K562 (cell line): Measurements from ENCODE around the gene UQCRH. TPM values are rescaled to one million over a fixed set of nuclear protein-coding genes. Genes with fewer than 3 reads are reported as not detected.
A peak's percentile ranks its signal among the peaks of the same experiment; 100 is the strongest.
"Not testable (repeated sequence)": the region's sequence is repeated elsewhere in the genome, so short reads cannot be mapped to it uniquely, and the experiment has no call there.

Experiments used
- ATAC-seq: fragments of 200-7000 bp; cut with Tn5 transposase; 3 replicates; pipeline ENCODE4 v1.9.1; 2020; ENCODE audit warnings: moderate library complexity
- BruUV-seq: library from RNA; stranded (reverse); fragments of 400-500 nt; replicated peaks from 2 replicates; lab custom pipeline; 2021; lab: Mats Ljungman, UMichigan
- CTCF ChIA-PET: fragments of 300-600 bp; formaldehyde crosslinking; extraction: SDS; loops from one replicate; lab custom pipeline; 2021; ENCODE audit warnings: low intra/inter-chr PET ratio; lab: Yijun Ruan, JAX
- POLR2A ChIA-PET: fragments of 300-600, 350-650 bp; sonication (Branson Sonifier 250); formaldehyde crosslinking; extraction: SDS; loops from one replicate; lab custom pipeline; 2021; ENCODE audit warnings: antibody characterized with exemption, inconsistent platforms; lab: Yijun Ruan, JAX
- DNase-seq, 4 experiments: peaks; one replicate each; pipeline versions ENCODE4 v3.0.0 to v3.0.0-alpha.2; 2011 to 2018; ENCODE audit warnings: low spot score in 3 of 4, mixed read lengths in 3 of 4; ENCODE audit errors: extremely low read depth in 1 of 4
- FAIRE-seq: peaks from 2 replicates; lab custom pipeline; 2011; peaks lifted over from hg19 to GRCh38; lab: Jason Lieb, UNC
- H2AFZ ChIP-seq: 2 replicates; pipeline ENCODE4 v1.6.0; 2011; ENCODE audit warnings: low read depth, low read length, control low read depth, inconsistent platforms
- H3K27ac ChIP-seq: fragments of 200-600 bp; 3 replicates; pipeline ENCODE4 v1.8.0; 2011; ENCODE audit warnings: low read depth, mild to moderate bottlenecking, control low read depth, inconsistent platforms, low read length, moderate library complexity, mixed read lengths; ENCODE audit errors: extremely low read depth
- H3K27me3 ChIP-seq, 2 experiments: fragments of 300-600 bp in 1 of 2; 2 replicates in 1 of 2; 3 replicates in 1 of 2; pipeline versions ENCODE4 v1.6.0 to v1.8.0; 2011; ENCODE audit warnings: inconsistent platforms in 2 of 2, low read length in 2 of 2, mild to moderate bottlenecking in 1 of 2, mixed read lengths in 1 of 2, moderate library complexity in 1 of 2; ENCODE audit not compliant: control insufficient read depth in 2 of 2, insufficient read depth in 2 of 2
- H3K36me3 ChIP-seq: fragments of 300-600 bp; 3 replicates; pipeline ENCODE4 v1.8.0; 2011; ENCODE audit warnings: mild to moderate bottlenecking, low read length, inconsistent platforms; ENCODE audit not compliant: control insufficient read depth, insufficient read depth
- H3K4me1 ChIP-seq, 2 experiments: fragments of 200-600 bp in 1 of 2; replicated peaks in 1 of 2; 2 replicates in 1 of 2; 3 replicates in 1 of 2; pipeline versions ENCODE4 v1.5.1 to v1.8.0; 2011; ENCODE audit warnings: inconsistent platforms in 2 of 2, low read length in 2 of 2, mild to moderate bottlenecking in 1 of 2, mixed read lengths in 1 of 2, moderate library complexity in 1 of 2; ENCODE audit not compliant: control insufficient read depth in 2 of 2, insufficient read depth in 2 of 2
- H3K4me2 ChIP-seq: 2 replicates; pipeline ENCODE4 v1.6.1; 2011; ENCODE audit warnings: low read length, control low read depth, inconsistent platforms, mixed read lengths; ENCODE audit not compliant: insufficient read depth
- H3K4me3 ChIP-seq: fragments of 200-600 bp; sonication (generic), shearing (Covaris generic); 2 replicates; pipeline ENCODE4 v1.5.1; 2016; ENCODE audit warnings: control low read depth, inconsistent platforms
- H3K79me2 ChIP-seq: fragments of 200-600 bp; 3 replicates; pipeline ENCODE4 v1.8.0; 2011; ENCODE audit warnings: low read length, inconsistent platforms; ENCODE audit not compliant: control insufficient read depth, insufficient read depth
- H3K9ac ChIP-seq, 2 experiments: 2 replicates each; pipeline versions ENCODE4 v1.6.0 to v1.6.1; 2011; ENCODE audit warnings: low read depth in 2 of 2, low read length in 2 of 2, control low read depth in 1 of 2, inconsistent platforms in 1 of 2, mild to moderate bottlenecking in 1 of 2, mixed read lengths in 1 of 2; ENCODE audit not compliant: insufficient read depth in 1 of 2
- H3K9me1 ChIP-seq: one replicate; pipeline ENCODE4 v1.6.0; 2011; ENCODE audit warnings: inconsistent platforms, mild to moderate bottlenecking, low read length, moderate library complexity; ENCODE audit not compliant: control insufficient read depth, insufficient read depth
- H3K9me3 ChIP-seq: replicated peaks from 2 replicates; pipeline ENCODE4 v1.5.1; 2011; ENCODE audit warnings: low read depth, low read length, inconsistent platforms; ENCODE audit not compliant: control insufficient read depth, insufficient read depth
- H4K20me1 ChIP-seq: replicated peaks from 2 replicates; pipeline ENCODE4 v1.6.1; 2011; ENCODE audit warnings: low read length, inconsistent platforms, mixed read lengths; ENCODE audit not compliant: control insufficient read depth, insufficient read depth
- ZNF592 ChIP-seq: fragments of 450-650 bp; IDR thresholded peaks from 2 replicates; pipeline ENCODE4 v1.6.1; 2017; ENCODE audit warnings: antibody characterized with exemption, mild to moderate bottlenecking
- ZNF766 ChIP-seq: fragments of 200-800 bp; sonication (Bioruptor generic); conservative IDR thresholded peaks from 2 replicates; pipeline ENCODE4 v1.6.1; 2016; ENCODE audit warnings: missing genetic modification characterization, missing compliant biosample characterization
- WGBS: fragments of 100-300 bp; shearing (Covaris generic); methylation state at CpG from one replicate; pipeline ENCODE4 v1.1.6; 2016; ENCODE audit warnings: low coverage, mixed read lengths; ENCODE audit not compliant: insufficient coverage; ENCODE audit errors: missing lambda C conversion rate; 5-methylcytosine and 5-hydroxymethylcytosine counted together
- in situ Hi-C: fragments of 300-500 bp; cut with MboI; formaldehyde crosslinking; loops from 4 replicates; pipeline ENCODE4 v1.15.0; 2018; ENCODE audit warnings: inconsistent platforms, mixed read lengths
- intact Hi-C: fragments of 100-400 bp; cut with micrococcal nuclease; formaldehyde crosslinking; loops from 2 replicates; pipeline ENCODE4 v1.14.2; 2022
- polyA plus RNA-seq, 8 experiments: library from polyadenylated mRNA; depleted of rRNA in 4 of 8; stranded (reverse) in 5 of 8; unstranded in 3 of 8; fragments of >200 nt; fragmentation: Nextera tagmentation in 2 of 8; fragmentation: Illumina TruSeq in 1 of 8; extraction: Ambion mirVana in 2 of 8; extraction: Trizol in 1 of 8; gene quantifications; 2 replicates each; pipeline versions ENCODE4 v1.2.1 to v1.2.3, GENCODE V29; 2011 to 2014; ENCODE audit warnings: inconsistent platforms in 1 of 8, missing spikeins in 1 of 8
- total RNA-seq, 7 experiments: library from RNA; depleted of rRNA in 6 of 7; stranded (reverse); fragments of >200 nt in 6 of 7; fragmentation: Illumina TruSeq in 2 of 7; extraction: Trizol in 2 of 7; gene quantifications; 2 replicates each; pipeline versions ENCODE4 v1.2.1 to v1.2.3, GENCODE V29; 2011 to 2021; ENCODE audit warnings: low replicate concordance in 1 of 7

Gene UQCRH
- total and polyA plus RNA-seq, 9 of the 15 experiments (the other 6 are each of a cell fraction or from before 2014, with no cell fraction given): 1,267 to 5,184 (median 2,410) TPM

GRCh38 chr1:46319960-46320914 is 16.7 kb downstream of the UQCRH start (continued):
- peak; percentile 58 for TF ChIP-seq ZNF592

GRCh38 chr1:46322191-46322590 is 18.7 kb downstream of the UQCRH start:
- in situ Hi-C loops, H3K9me1 ChIP-seq, H3K4me2 ChIP-seq, H3K36me3 ChIP-seq, DNase-seq, H2AFZ ChIP-seq, FAIRE-seq, intact Hi-C loops, H4K20me1 ChIP-seq, H3K27me3 ChIP-seq, H3K79me2 ChIP-seq, BruUV-seq, ATAC-seq, CTCF ChIA-PET, H3K9me3 ChIP-seq, H3K4me3 ChIP-seq, H3K27ac ChIP-seq, H3K9ac ChIP-seq, H3K4me1 ChIP-seq: not testable (repeated sequence)
- 0 out of 2 replicates have a peak, but pooled peaks have one; percentile 25 for TF ChIP-seq ZNF766
- POLR2A ChIA-PET: interaction anchor here (0.6 kb wide), 1 partner anchor 26 kb away, joined by 4 read pairs; no protein-coding TSS in a partner anchor
- WGBS: 70% methylated on average over 5 of the region's 6 CpGs

- H3K4me3 ChIP-seq, H4K20me1 ChIP-seq, H3K9me1 ChIP-seq, H3K4me2 ChIP-seq, BruUV-seq, H3K36me3 ChIP-seq, H3K27me3 ChIP-seq, H3K9me3 ChIP-seq, H3K4me1 ChIP-seq, H3K79me2 ChIP-seq, CTCF ChIA-PET, ATAC-seq, H3K9ac ChIP-seq, FAIRE-seq, intact Hi-C loops, in situ Hi-C loops, H3K27ac ChIP-seq, H2AFZ ChIP-seq: not testable (repeated sequence)
- WGBS: 64% methylated on average over 10 of the region's 11 CpGs
- DNase-seq: peak in 1 of 4 experiments; percentile 2
- POLR2A ChIA-PET: interaction anchor here (2.4 kb wide), 1 partner anchor 15 kb away, joined by 11 read pairs; the partner anchor contains the start of gene NSUN4
Measured at GRCh38 chr1:46325285-46326076, 22.0 kb downstream of the UQCRH start.
